MM.1S (cell line): ENCODE data around the gene HERC2.

ENCODE experiments used
- DNase-seq: peaks from one replicate; pipeline ENCODE4 v3.0.0-alpha.2; 2015
- H2AFZ ChIP-seq: fragments of 300-600 bp; sonication (generic); 2 replicates; pipeline ENCODE4 v1.6.0; 2016; ENCODE audit warnings: antibody characterized with exemption, low read length
- H3F3A ChIP-seq: fragments of 300-600 bp; sonication (generic); 2 replicates; pipeline ENCODE4 v1.6.1; 2016; ENCODE audit warnings: mild to moderate bottlenecking, antibody characterized with exemption, low read length, moderate library complexity, mixed read lengths; ENCODE audit not compliant: insufficient read depth
- H3K27ac ChIP-seq: fragments of 300-600 bp; sonication (generic); 2 replicates; pipeline ENCODE4 v1.5.1; 2016; ENCODE audit warnings: mild to moderate bottlenecking, low read length
- H3K27me3 ChIP-seq: fragments of 300-600 bp; sonication (generic); replicated peaks from 2 replicates; pipeline ENCODE4 v1.6.0; 2016; ENCODE audit warnings: low read length; ENCODE audit not compliant: insufficient read depth
- H3K36me3 ChIP-seq: fragments of 300-600 bp; sonication (generic); replicated peaks from 2 replicates; pipeline ENCODE4 v1.6.1; 2016; ENCODE audit warnings: mild to moderate bottlenecking, low read length, mixed read lengths; ENCODE audit not compliant: insufficient read depth
- H3K4me1 ChIP-seq: fragments of 300-600 bp; sonication (generic); 2 replicates; pipeline ENCODE4 v1.6.1; 2016; ENCODE audit warnings: low read length, mixed read lengths
- H3K4me2 ChIP-seq: fragments of 300-600 bp; sonication (generic); 2 replicates; pipeline ENCODE4 v1.6.0; 2016; ENCODE audit warnings: low read depth, low read length
- H3K4me3 ChIP-seq: fragments of 300-600 bp; sonication (generic); 2 replicates; pipeline ENCODE4 v1.5.1; 2016; ENCODE audit warnings: low read length, mixed read lengths
- H3K79me2 ChIP-seq: fragments of 300-600 bp; sonication (generic); 2 replicates; pipeline ENCODE4 v1.6.1; 2016; ENCODE audit warnings: mixed run types, low read length, mixed read lengths
- H3K9ac ChIP-seq: fragments of 300-600 bp; sonication (generic); 2 replicates; pipeline ENCODE4 v1.6.1; 2016; ENCODE audit warnings: low read length, mixed read lengths
- H3K9me2 ChIP-seq: fragments of 300-600 bp; sonication (generic); replicated peaks from 2 replicates; pipeline ENCODE4 v1.6.1; 2016; ENCODE audit warnings: mild to moderate bottlenecking, low read length, mixed read lengths; ENCODE audit not compliant: insufficient read depth
- H3K9me3 ChIP-seq: fragments of 300-600 bp; sonication (generic); replicated peaks from 2 replicates; pipeline ENCODE4 v1.6.1; 2016; ENCODE audit warnings: mild to moderate bottlenecking, low read length, mixed read lengths; ENCODE audit not compliant: insufficient read depth
- H4K20me1 ChIP-seq: fragments of 300-600 bp; sonication (generic); 2 replicates; pipeline ENCODE4 v1.6.1; 2016; ENCODE audit warnings: mild to moderate bottlenecking, low read length, moderate library complexity, mixed read lengths; ENCODE audit not compliant: insufficient read depth
- EZH2 ChIP-seq: fragments of 300-600 bp; sonication (generic); optimal IDR thresholded peaks from 2 replicates; pipeline ENCODE3; 2017; ENCODE audit warnings: low read depth, mild to moderate bottlenecking, antibody characterized with exemption, low read length, mixed read lengths
- EZH2phosphoT487 ChIP-seq: fragments of 300-600 bp; sonication (generic); IDR thresholded peaks from 2 replicates; pipeline ENCODE4 v1.6.1; 2018; ENCODE audit warnings: antibody characterized with exemption, low read length
- TF ChIP-seq, protein P1 (sequence below): fragments of 300-600 bp; sonication (generic); IDR thresholded peaks from 2 replicates; pipeline ENCODE4 v1.5.1; 2016; ENCODE audit warnings: antibody characterized with exemption, low read length, mixed read lengths

HERC2 gene

DNA sequence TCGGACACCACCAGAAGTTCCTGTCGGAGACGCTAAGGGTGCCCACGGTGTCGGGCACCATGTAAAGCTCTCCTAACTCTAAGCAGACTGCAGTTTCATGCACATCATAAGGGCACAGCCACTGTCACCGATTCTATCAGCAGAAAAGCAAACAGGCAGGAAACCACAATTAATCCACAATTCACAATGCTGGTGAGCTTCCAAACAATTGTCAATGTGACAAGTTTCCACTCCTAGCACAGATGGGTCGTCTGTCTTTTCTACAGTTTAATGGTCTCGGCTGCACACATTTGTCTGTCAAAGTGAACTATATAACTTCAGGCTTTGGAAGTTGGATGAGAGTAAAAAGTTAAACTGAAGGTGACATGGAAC is 214.1 kb downstream of the HERC2 start:
- Histone ChIP-seq H3K4me2 (no peak overlapping the region), H3K4me3 (no peak overlapping the region), H2AFZ (no peak overlapping the region)

DNA sequence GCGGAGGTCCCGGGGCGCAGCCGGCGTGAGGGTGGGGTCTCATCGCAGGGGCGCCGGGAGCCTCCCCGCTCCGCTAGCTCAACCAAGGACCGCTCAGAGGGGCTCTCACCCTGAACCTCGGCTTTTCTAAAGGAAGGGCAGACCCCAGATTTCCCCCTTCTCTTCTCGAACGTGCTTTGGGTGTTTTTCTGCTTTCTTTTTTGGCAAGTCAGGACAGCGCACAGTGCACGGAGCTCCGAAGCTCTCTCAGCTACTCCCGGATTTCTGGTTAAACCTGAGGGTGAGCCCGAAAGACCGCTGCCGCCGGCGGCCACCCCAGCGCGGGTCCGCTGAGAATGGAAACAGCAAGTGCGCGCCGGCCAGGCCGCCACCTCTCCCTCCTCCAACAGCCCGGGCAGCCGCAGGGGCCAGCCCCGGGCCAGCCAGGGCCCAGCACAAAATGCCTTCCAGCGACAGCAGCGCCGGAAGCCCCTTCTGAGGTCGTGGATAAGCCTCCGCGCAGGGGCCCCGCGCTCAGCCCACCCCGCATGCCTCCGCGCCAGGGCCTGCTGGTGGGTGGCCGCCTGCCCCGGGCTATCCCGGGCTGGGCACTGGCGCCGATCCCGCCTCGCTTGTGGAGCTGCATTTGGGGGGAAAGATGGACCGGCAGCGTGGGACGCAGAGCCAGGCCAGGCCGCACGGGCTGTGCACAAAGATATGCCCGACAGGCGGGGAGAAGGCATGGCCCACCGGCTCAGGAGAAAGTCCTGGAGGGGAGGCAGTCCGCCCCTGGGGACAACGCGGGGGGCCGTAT is 214.7 kb downstream of the HERC2 start:
- Histone ChIP-seq H3K4me1 (no peaks in the 10 kb centered on the region), H2AFZ (no peak overlapping the region), H3K9me3 (no peaks in the 10 kb centered on the region), H3K4me2 (no peak overlapping the region), H3K27me3 (no peaks in the 10 kb centered on the region), H4K20me1 (no peaks in the 10 kb centered on the region), H3K9ac (no peak overlapping the region), H3K9me2 (no peaks in the 10 kb centered on the region), H3F3A (no peaks in the 10 kb centered on the region), H3K79me2 (no peaks in the 10 kb centered on the region), H3K36me3 (no peaks in the 10 kb centered on the region; the same call in 1 of the 2 replicates), H3K4me3 (no peak overlapping the region), H3K27ac (no peak overlapping the region)
- no peak for TF ChIP-seq EZH2phosphoT487
- TF ChIP-seq, protein P1, sequence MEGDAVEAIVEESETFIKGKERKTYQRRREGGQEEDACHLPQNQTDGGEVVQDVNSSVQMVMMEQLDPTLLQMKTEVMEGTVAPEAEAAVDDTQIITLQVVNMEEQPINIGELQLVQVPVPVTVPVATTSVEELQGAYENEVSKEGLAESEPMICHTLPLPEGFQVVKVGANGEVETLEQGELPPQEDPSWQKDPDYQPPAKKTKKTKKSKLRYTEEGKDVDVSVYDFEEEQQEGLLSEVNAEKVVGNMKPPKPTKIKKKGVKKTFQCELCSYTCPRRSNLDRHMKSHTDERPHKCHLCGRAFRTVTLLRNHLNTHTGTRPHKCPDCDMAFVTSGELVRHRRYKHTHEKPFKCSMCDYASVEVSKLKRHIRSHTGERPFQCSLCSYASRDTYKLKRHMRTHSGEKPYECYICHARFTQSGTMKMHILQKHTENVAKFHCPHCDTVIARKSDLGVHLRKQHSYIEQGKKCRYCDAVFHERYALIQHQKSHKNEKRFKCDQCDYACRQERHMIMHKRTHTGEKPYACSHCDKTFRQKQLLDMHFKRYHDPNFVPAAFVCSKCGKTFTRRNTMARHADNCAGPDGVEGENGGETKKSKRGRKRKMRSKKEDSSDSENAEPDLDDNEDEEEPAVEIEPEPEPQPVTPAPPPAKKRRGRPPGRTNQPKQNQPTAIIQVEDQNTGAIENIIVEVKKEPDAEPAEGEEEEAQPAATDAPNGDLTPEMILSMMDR: no peak
- TF ChIP-seq EZH2: no peak
- no peak for DNase-seq

More for the DNA sequence above, 214.1 kb downstream of the HERC2 start:
- Histone ChIP-seq H3K27me3 (no peaks in the 10 kb centered on the region), H3F3A (no peaks in the 10 kb centered on the region), H3K9me3 (no peaks in the 10 kb centered on the region), H3K36me3 (no peaks in the 10 kb centered on the region; the same call in 1 of the 2 replicates), H3K79me2 (no peaks in the 10 kb centered on the region), H3K9me2 (no peaks in the 10 kb centered on the region), H3K27ac (no peak overlapping the region), H3K4me1 (no peaks in the 10 kb centered on the region), H3K9ac (no peak overlapping the region), H4K20me1 (no peaks in the 10 kb centered on the region)
- DNase-seq: no peak
- no peak for TF ChIP-seq EZH2
- TF ChIP-seq, protein P1: no peak
- no peak for TF ChIP-seq EZH2phosphoT487

DNA sequence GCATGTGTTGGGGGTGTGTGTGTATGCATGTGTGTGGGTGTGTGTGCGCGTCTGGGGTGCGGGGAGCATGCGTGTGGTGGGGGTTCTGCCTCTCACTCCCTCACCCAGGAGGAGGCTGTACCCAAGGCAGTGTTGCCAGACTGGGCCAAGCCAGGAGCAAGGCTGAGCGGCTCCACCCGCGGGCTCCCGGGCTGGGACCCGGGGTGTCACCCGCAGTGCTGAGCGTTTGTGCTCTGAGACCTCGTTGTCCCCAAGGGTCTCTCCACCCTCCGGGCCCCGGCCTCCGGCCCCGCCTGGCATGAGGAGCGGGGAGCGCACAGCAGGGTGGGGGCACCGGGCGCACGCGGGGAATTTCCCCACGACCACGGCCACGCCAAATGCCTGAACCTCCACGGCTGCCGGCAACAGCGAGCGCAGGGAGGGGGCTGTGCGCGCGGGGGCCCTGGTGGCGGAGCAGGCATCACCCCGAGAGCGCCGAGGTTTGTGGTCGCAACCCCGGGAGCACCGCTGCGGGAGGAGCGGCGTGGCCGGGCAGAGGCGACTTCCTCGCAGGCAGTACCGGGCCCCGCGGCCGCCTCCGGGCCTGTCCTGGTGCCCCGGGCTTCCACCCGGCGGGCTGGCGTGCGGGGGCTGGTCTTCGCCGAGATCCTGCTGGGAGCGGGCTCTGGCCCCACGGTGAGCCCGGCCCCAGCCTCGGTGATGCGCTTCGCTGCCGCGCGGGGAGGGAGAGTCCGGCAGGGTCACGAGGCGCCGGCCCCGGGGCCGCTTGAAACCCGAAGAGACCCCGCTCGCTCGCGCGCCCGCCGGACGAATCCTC is 215.5 kb downstream of the HERC2 start:
- TF ChIP-seq EZH2: no peak
- TF ChIP-seq EZH2phosphoT487: no peak
- TF ChIP-seq, protein P1: no peak
- no peaks in the 10 kb centered on the region for H3K9me2 ChIP-seq
- no peaks in the 10 kb centered on the region for H3K36me3 ChIP-seq
- no peak overlapping the region for H3K4me3 ChIP-seq
- no peaks in the 10 kb centered on the region for H4K20me1 ChIP-seq
- no peak for DNase-seq
- H3K9ac ChIP-seq: no peak overlapping the region
- H2AFZ ChIP-seq: no peak overlapping the region
- H3K9me3 ChIP-seq: no peaks in the 10 kb centered on the region
- H3K4me2 ChIP-seq: no peak overlapping the region
- no peaks in the 10 kb centered on the region for H3K27me3 ChIP-seq
- no peak overlapping the region for H3K27ac ChIP-seq
- H3F3A ChIP-seq: no peaks in the 10 kb centered on the region
- no peaks in the 10 kb centered on the region for H3K4me1 ChIP-seq
- H3K79me2 ChIP-seq: no peaks in the 10 kb centered on the region
